Measurements from ENCODE around the gene TPM3. TPM values are rescaled to one million over a fixed set of nuclear protein-coding genes. Genes with fewer than 3 reads are reported as not detected.

TPM3 gene
- total and polyA plus RNA-seq, 9 of the 15 experiments (the other 6 are each of a cell fraction or from before 2014, with no cell fraction given) = 202 to 604 (median 421) TPM

DNA sequence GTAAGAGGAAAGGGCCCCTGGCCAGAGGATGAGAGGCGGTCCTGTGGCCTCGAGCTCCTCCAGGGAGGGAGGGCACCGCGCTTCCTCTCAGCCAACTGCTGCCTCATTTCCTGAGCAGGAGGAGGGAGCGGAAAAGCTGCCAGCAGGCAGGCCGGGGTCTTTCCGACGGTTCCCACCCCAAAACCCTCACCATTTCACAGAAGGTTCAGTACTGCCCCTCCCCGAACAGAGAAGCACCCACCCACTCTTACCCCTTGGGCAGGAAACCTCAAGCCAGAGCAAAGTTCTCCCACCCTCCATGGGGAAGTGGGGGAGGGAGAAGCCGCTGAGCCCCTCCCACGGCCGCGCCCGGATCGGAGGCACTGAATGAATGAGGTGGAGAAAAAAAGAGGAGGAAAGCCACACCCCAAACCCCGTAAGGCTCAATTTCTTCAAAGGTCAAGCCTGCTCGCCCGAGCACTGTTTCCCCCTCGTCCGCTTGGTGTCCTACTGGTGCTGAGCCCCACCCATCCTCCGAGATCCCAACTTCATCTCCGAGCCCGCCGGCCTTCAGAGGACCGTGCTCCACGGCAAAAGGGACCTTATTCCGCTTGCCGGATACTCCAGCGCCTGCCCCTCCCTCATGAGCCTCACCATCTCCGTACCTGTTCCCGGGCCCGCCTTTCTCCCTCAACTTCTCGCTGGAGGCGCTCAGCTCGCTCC is 9.4 kb downstream of the TPM3 start (continued):
- TF ChIP-seq EHMT2 (IDR thresholded peaks at IDR 0.05) (no peak), GTF2E2 (tag; IDR thresholded peaks at IDR 0.05) (peak; percentile 82; the same call in 1 of the 2 replicates), BRD4 (IDR thresholded peaks at IDR 0.05) (no peak), PTTG1 (tag; IDR thresholded peaks at IDR 0.05; ENCODE audit: low read depth) (no peak), ZKSCAN3 (CRISPR knock-in tag; IDR thresholded peaks at IDR 0.05) (no peak), IRF1 (CRISPR knock-in tag; IDR thresholded peaks at IDR 0.05; ENCODE audit: borderline replicate concordance) (no peak), ZNF23 (CRISPR knock-in tag; IDR thresholded peaks at IDR 0.05) (no peak), RUNX1 (IDR thresholded peaks at IDR 0.05; ENCODE audit: low read depth) (0 out of 2 replicates have a peak, but pooled peaks have one; percentile 32), POLR2AphosphoS5 (IDR thresholded peaks at IDR 0.05; ENCODE audit: control insufficient read depth, insufficient read depth, low read depth, low read length) (peak; percentile 19; the same call in 1 of the 2 replicates), MCM7 (IDR thresholded peaks at IDR 0.05) (no peak), C11orf30 (IDR thresholded peaks at IDR 0.05; ENCODE audit: low read depth) (no peak), MYC (IDR thresholded peaks at IDR 0.05; ENCODE audit: low read depth, low read length) (peak; percentile 17; the same call in 1 of the 2 replicates), MYC (CRISPR knock-in tag; IDR thresholded peaks at IDR 0.05; ENCODE audit: borderline replicate concordance, low read depth) (no peak; the same call in 1 of the 2 replicates), RBM15 (IDR thresholded peaks at IDR 0.05; ENCODE audit: insufficient read depth, low read length) (no peak), JUN (IDR thresholded peaks at IDR 0.05; ENCODE audit: borderline replicate concordance, low read depth, low read length) (no peak), JUN (CRISPR knock-in tag; IDR thresholded peaks at IDR 0.05; ENCODE audit: borderline replicate concordance) (no peak), CREB3L1 (IDR thresholded peaks at IDR 0.05; ENCODE audit: borderline replicate concordance, low read depth) (no peak), ZNF584 (CRISPR knock-in tag; IDR thresholded peaks at IDR 0.05; ENCODE audit: low read depth) (no peak), CBX8 (IDR thresholded peaks at IDR 0.05; ENCODE audit: borderline replicate concordance, extremely low read depth, low read depth, low read length, poor library complexity, severe bottlenecking) (no peak), MYNN (IDR thresholded peaks at IDR 0.05) (no peak), MYNN (CRISPR knock-in tag; IDR thresholded peaks at IDR 0.05) (no peak), YY1 (IDR thresholded peaks at IDR 0.05; ENCODE audit: borderline replicate concordance in 1 of 3, control insufficient read depth in 1 of 3, extremely low read depth in 1 of 3, insufficient read depth in 3 of 3, insufficient read length in 1 of 3, insufficient replicate concordance in 2 of 3, low read depth in 1 of 3, low read length in 2 of 3) (peak in 1 of 3 experiments; percentile 11), ATF7 (IDR thresholded peaks at IDR 0.05) (no peak), RBM39 (optimal IDR thresholded peaks at IDR 0.05; ENCODE audit: low read depth, low read length) (no peak), XRCC3 (IDR thresholded peaks at IDR 0.05) (no peak)
- TF ChIP-seq, protein P1, sequence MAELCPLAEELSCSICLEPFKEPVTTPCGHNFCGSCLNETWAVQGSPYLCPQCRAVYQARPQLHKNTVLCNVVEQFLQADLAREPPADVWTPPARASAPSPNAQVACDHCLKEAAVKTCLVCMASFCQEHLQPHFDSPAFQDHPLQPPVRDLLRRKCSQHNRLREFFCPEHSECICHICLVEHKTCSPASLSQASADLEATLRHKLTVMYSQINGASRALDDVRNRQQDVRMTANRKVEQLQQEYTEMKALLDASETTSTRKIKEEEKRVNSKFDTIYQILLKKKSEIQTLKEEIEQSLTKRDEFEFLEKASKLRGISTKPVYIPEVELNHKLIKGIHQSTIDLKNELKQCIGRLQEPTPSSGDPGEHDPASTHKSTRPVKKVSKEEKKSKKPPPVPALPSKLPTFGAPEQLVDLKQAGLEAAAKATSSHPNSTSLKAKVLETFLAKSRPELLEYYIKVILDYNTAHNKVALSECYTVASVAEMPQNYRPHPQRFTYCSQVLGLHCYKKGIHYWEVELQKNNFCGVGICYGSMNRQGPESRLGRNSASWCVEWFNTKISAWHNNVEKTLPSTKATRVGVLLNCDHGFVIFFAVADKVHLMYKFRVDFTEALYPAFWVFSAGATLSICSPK (IDR thresholded peaks at IDR 0.05; ENCODE audit: borderline replicate concordance) = no peak

All from K562 (cell line).